Upper lobe of left lung (tissue), 4 donors: ENCODE measurements around the gene RIMBP2.

ENCODE experiments used
- POLR2AphosphoS5 ChIP-seq, 2 donors: sonication (generic); formaldehyde crosslinking; IDR thresholded peaks; one replicate each; pipeline ENCODE4 v1.5.1; 2017; ENCODE audit warnings: antibody characterized with exemption in 2 of 2
- TF ChIP-seq, protein P1 (sequence below), 6 experiments: fragments of 450-650 bp in 4 of 6; fragments of 200-600 bp in 2 of 6; sonication (generic) in 2 of 6; IDR thresholded peaks; one replicate each; pipeline ENCODE4 v1.5.1; 2016 to 2019; ENCODE audit warnings: antibody characterized with exemption in 6 of 6

DNA sequence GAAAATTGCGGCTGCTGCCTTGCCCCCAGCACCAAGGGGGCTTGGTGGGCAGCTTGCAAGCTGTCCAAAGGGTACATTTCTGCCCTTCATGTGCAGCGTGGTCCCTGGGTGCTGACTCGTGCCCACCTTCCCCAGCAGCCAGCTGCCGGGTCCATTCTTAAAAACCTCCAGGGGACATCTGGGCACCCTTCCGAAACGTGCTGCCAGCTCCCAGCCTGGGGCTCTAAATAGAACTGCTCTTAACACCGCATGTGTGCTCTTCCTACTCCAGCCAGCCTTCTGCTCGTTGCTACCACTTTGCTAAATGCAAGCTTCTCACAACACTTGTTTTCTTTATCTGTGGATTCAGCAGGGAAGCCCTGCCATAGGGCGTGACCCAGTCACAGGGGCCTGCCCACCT, 66.0 kb downstream of the RIMBP2 start:
- TF ChIP-seq, protein P1, sequence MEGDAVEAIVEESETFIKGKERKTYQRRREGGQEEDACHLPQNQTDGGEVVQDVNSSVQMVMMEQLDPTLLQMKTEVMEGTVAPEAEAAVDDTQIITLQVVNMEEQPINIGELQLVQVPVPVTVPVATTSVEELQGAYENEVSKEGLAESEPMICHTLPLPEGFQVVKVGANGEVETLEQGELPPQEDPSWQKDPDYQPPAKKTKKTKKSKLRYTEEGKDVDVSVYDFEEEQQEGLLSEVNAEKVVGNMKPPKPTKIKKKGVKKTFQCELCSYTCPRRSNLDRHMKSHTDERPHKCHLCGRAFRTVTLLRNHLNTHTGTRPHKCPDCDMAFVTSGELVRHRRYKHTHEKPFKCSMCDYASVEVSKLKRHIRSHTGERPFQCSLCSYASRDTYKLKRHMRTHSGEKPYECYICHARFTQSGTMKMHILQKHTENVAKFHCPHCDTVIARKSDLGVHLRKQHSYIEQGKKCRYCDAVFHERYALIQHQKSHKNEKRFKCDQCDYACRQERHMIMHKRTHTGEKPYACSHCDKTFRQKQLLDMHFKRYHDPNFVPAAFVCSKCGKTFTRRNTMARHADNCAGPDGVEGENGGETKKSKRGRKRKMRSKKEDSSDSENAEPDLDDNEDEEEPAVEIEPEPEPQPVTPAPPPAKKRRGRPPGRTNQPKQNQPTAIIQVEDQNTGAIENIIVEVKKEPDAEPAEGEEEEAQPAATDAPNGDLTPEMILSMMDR (IDR thresholded peaks at IDR 0.05), result no peak
- no peak for TF ChIP-seq POLR2AphosphoS5 (IDR thresholded peaks at IDR 0.05)
